NCI-H1092 treated with DMSO at 0.1 percent for 48 hours (cell line): ENCODE results near the gene C1QTNF6.

Experiments used
- DNase-seq: peaks from one replicate; lab custom pipeline; 2025; lab: John Stamatoyannopoulos, UW

Gene C1QTNF6

DNA sequence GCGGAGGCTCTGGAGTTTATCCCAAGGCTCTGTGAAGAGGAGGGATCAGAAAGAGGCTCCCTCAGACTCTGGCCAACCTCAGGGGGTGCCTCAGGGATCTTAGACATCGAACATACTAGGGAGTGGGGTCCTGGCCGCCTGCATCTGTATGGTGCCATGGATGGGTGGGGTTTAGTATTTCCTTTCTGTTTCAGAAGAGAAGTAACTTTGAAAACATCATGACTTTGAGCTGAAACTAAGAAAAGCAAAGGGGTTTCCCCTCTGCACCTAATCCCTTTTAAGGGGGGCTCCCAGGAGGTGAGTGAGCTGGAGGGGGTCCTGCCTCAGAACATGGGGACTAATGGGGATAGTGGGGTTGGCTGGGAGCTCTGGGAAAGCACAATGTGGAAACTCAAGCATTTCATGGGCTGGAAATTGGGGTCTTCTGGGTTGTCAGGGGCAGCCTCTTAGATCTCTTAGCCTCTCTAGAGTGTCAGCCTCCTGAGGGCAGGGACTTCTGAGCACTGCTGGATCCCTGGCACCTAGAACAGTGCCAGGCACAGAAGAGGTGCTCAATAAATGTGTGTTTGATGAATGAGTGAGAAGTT is 36.0 kb upstream of the C1QTNF6 start:
- DNase-seq, result no peak

DNA sequence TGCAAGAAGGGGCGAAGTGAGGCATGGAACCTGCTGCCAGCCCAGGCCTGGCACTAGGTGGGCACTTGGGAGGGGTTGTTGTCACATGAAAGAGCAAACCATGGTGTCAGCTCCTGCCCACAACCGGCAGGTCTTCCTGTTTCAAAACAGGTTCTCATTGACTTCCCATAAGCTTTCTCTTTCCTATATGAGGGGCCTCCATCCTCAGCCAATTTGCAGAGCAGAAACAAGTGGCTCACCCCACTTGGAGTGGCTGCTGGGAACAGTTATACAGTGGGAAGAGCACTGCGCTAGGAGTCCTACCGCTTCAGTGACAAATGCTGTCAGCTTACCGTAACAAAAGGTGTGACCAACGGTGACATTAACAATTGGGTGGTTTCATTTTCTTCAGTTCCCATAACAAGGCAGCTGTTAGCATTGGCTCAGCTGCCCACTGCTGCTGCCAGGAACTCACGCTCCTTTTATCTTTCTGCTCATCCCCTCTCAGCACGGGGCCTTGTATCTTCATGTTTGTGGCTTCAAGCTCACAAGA is 34.5 kb upstream of the C1QTNF6 start:
- DNase-seq, result no peak

DNA sequence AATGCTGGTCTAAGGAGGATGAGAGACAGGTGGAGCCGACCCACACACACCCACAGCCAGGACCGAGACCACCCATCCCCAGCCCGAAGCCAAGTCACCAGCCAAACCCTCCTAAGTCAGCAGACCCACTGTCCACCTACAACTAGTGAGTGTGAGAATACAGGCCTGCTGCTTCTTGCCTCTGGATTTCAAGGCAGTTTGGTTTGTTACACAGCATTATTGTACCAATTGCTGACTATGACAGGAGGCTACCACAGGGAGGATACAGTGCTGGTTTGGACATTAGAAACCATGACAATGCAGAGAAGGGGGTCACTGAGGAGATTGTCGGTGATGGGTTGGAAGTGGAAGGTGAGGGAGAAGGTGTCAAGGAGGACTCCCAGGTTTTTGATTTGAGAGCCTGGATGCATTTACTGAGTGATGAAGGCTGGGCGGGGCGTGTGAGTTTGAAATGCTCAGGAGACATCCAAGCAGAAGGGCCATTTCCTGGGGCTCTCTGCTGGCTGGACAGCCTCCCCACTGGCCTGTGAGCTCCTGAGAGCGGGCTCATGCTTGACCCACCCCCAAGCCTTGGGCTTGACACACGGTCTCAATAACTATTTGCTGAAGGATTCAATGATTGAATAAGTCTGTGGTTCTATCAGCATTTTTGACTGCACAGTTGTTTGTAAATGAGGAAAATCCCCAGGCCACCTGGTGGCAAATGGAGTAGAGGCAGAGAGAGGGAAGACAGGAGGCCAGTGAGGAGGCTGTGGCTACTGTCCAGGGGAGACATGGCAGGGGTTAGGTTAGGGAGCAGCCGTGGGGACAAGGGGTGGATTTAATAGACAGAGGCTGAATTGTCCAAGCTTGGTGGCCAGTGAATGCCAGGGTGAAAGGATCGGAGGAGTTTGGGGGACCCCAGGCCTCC is 33.6 kb upstream of the C1QTNF6 start:
- DNase-seq, result no peak

DNA sequence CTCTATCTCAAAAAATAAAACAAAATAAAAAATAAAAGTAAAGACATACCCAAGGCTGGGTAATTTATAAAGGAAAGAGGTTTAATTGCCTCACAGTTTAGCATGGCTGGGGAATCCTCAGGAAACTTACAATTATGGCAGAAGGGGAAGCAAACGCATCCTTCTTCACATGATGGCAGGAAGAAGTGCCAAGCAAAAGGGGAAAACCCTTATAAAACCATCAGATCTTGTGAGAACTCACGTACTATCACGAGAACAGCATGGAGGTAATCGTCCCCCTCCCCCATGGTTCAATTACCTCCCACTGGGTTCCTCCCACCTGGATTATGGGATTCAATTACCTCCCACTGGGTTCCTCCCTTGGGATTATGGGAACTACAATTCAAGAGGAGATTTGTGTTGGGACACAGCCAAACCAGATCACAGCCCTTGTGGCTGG is 32.5 kb upstream of the C1QTNF6 start:
- DNase-seq, result no peak

DNA sequence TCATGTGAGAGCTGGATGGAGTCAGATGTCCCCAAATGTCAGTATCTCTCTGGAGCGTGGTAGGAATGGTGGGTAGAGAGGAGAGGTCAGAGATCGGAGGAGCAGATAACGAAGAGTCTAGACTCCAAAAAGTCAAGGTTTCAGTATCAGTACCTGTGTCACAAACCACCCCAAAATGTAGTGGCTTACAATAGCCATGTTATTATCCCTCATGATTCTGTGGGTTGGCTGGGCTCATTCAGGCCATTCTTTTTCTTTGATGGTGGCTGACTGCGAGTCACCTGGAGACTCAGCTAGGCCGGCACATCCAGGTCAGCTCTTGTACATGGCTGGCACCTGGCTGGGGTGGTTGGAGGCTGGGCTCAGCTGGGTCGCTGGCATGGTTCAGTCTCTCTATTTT is 31.5 kb upstream of the C1QTNF6 start:
- DNase-seq, result no peak

DNA sequence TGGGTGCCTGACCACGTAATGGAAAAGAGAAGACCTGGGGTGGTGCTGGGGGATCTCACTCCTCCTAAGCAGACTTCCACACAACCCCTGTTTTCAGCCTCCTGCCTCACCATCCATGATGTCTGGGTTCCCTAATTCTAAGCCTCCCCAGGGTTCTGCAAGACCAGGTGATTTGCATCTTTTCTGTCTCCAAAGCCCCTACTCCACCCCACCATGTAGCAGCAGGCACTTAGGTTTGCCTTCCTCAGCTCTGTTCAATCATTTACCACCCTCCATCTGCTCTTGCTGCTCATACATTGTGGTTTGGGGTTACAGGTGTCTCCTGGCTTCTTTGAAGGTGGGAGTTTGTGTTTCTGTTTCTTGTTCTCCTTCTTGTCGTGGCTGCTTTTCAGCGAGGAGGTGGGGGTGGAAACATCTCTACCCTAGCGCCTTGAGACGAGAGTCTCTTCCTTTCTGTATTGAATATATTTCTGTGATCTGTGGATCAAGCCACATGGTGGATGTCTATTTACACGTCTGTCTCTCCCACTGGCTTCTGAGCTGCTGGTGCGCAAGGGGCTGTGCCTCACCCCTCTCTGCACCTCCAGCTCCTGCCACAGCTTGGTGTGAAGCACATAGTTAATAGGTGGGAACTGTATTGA is 30.8 kb upstream of the C1QTNF6 start:
- no peak for DNase-seq

DNA sequence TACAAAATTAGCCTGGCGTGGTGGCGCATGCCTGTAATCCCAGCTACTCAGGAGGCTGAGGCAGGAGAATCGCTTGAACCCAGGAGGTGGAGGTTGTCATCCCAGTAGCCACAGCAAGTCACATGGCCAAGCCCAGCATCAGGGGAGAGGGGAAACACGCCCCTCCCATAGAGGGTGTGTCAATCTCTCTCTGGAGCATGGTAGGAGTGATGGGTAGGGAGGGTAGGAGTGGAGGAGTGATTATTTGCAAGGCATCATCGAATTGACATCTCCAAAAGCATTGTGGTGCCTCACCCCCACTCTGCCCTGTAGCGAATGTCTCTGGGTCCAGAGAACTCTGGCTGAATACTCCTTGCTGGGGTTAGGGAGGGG is 30.3 kb upstream of the C1QTNF6 start:
- no peak for DNase-seq

DNA sequence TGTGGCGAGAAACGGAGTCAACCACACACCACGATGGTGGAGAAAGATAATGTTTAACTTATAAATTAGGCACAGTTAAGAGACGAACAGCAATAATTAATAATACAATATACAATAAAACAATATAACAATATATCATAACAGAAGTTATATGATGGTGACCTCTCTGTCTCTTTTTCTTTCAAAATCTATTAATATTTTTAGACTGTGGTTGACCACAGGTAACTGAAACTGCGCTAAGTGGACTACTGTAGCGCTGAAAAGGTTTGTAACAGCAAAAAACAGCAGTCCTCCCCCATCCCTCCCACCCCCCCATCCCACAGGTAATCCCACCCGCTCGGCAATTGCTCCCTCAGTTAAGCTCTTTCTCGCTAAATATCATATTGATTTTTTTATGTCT is 27.8 kb upstream of the C1QTNF6 start:
- DNase-seq, result no peak

DNA sequence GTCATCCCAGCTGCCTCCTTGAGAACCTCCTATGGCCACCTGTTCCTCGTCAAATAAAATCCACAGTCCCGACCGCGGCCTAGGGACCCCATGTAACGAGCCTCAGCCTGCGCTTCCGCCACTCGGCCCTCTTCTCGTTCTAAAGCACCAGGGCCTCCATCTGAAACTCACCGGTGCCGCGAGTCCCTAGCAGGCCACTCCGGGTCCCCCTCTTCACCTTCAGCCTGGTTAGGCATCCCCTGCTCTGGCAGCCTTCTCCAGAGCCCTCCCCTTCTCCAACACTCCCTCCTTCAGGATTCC is 26.6 kb upstream of the C1QTNF6 start:
- DNase-seq, result no peak

DNA sequence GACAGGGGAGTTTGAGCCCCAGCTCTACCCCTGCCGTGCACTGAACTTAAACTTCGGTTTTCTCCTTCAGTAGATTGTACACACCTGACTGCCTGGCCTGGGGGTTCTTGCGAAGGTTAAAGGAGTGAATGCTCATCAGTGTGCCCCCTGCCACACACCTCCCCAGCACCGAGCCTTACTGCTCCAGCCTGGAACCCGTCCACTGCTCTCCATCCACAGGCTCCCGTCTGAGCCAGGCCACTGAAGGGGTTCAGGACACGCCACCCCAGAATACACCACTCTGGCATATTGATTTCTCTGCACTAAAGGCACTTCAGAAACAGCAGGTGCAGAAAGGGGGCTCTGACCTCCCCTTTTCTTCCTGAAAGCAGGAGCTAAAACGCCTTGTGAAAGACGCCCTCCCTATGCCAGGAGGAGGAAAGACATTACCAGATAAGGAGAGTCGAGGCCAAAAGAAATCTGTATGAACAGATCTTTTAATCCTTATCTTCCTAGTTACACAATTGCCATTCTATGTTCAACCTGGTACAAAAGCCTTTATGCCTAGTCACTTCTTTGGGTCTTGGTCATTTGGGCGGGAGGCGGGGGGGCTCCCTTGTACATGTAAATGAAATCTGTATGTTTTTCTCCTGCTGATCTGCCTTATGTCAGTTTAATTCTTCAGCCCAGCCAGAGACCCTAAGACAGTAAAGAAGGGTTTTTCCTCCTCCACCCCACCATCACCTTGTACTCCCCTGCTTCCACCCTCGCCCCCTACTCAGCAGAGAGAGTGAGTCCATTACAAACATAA is 26.1 kb upstream of the C1QTNF6 start:
- no peak for DNase-seq

DNA sequence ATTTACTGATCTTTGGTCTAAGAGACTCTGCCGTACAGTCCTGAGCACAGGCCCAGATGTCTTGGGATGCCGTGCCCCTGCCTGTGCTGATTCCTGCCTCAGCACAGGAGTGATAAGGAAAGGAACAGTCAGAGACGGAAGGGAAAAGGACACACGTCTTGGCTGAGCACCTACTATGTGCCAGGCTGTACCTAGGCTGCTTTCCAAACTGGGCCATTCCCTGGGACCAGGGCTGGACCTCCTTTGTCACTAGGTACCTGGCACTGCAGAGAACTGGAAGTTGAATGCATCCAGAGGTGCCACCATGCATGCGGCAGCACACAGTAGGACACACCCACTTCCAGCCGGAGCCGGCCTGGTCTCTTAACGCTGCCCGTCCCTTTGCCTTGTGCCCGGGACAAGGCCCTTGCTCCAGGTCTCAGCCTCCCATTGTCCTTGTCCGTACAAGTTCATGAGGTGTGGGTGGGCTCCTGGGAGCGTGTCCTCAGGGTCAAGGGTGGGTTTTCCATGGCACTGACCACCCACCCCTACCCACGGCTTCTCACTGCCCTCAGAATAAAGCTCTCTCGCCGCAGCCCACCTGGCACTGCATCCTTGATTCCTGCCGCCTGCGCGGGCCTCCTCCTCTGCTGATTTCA is 25.3 kb upstream of the C1QTNF6 start:
- DNase-seq, result no peak

DNA sequence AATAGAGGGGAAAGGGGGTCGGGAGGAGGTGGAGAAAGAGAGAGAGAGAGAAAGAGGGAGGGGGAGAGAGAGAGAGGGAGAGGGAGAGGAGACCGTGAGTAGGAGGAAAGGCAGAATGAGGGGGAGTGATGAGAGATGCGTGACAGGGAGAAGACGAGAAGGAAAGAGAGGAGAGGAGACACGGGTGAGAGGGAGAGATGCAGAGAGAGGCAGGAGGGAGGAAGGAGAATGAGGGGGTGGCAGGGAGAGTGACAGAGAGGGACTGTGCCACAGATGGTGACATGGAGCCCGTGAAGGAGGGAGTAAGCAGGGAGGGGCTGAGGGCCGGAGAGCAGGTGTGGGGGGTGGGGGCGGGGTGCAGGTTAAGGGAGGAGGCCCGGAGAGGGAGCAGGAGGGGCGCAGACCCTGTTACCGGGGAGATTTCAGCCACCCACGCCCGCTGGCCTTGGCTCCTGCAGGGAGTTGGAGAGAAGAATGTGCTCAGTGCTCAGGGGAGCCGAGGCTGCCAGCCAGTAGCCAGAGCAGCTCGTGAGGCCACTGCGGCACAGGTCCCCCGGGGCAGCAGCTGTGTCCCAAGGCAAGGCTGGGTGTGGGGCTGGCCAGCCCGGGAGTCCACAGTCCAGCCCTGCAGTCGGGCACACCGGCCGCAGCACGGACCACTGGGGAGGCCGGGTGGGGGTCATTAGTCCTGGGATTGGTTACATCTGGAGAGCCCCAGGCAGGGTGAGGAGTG is 24.3 kb upstream of the C1QTNF6 start, which contains the start of gene SSTR3:
Gene SSTR3 (minus strand): TSS at position 304 of the 733 bp plus-strand sequence. CDS start 4,674 bp downstream, outside the sequence.
- DNase-seq, result peak; percentile 16

DNA sequence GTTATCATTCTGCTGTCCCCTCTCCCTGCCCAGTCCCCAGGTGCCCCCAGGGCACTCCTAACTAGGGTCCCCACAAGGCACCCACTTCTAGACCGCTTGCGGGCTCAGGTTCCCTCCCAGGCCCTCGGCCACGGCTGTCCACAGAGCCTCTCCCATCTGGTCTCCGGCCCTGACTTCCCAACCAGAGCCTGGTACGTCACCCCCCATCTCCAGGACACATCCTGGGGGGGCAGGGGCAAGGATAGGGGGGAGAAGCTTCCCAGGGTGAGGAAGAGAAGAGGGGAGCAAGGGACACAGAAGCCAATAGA is 23.8 kb upstream of the C1QTNF6 start:
- DNase-seq, result no peak

DNA sequence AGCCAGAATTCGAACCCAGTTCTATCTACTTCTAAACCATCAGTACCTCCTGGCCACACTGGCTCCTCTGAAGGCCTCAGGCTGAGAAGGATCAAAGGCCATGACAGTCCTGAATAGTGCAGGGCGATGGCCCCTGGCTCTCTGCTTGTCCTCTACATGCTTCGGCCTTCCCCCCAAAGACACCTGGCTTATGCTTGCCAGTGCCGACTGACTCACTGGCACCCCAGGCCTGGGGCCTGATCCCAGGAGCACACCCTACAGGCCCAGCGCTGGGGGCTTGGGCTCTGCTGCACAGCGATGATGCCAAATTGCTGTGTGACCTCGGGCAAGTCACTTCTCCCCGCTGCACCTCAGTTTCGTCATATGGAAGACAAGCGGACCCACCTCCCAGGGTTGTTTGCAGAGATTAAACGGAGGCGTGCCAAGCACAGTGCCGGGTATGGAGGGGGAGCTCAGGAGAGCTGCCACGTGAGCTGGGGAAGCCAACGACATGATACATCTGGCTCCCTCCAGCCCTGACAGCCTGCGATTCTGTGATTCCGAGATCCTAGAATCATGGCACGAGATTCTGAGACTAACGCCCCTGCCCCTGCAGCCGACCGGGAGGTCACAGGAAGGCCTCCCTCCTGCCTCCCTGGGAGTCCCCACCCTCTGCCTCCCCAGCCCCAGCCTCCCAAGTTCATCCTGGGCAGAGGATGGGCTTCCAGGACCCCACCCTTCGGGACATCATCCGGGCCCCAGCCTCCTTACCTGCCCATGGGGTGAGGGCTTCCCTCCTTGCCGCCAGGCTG is 23.2 kb upstream of the C1QTNF6 start:
- no peak for DNase-seq

DNA sequence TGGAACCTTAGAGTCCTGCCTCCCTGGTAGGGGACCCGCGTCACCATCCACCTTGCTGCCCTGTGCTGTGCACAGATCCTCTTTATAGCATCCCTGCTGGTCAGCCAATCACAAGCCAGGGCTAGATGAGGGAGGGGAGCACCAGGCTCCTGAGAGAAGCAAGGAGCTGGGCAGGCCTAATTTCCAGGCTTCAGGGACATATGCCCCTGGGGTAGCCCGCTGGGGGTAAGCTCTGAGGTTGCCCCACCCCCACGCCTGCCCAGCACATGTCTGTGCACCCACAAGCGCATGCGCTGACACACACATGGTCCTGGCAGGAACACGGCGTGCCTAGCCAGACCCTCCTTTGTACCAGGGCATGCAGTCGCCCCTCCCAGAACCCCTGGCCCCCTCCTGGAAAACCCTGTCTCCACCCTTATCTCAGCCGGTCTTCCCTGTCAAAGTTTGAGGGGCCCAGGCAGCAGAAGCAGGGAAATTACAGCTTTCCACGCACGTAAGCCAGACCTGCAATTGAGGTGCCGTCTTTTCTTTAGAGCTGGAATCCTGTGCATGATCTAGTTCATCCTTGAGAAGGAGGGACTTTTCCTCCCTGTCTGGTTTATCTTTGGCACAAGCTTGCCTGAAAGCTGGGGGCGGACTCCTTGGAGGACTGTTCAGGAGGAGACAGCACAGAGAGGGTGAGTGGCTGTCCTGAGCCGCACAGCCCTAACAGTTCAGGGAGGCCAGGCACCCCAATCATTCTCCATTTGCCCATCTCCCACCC is 22.2 kb upstream of the C1QTNF6 start:
- no peak for DNase-seq

DNA sequence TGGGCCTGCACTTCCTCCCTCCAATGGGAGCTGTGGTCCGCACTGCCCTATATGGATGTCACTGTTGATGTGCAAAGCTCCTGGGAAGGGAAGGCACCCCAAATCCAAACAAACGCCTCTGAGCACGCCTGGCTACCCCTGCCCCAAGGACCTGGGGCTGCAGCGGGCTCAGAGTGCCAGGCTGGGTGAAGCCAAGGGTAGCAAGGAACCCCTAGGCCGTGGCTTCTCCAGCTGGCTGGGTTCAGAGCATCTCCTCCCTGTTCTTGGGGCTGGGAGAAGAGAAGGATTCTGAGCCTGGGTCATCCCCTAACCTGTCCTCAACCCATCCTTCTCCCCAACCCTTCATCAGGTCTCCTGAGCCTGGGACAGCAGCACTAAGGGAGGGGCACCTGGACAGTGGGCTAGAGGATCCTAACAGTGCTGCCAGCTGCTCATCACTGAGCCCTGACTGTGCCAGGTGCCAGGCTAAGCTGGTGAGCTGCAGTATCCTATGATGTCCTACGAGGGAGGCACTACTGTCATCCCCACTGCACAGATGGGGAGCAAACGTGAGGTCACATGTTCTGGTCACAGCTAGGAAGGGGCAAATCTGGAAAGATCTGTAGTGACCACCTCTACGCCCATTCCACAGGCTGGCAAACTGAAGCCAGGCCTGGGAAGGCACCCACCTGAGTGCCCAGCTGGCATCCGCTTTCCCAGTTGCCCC is 21.2 kb upstream of the C1QTNF6 start:
- no peak for DNase-seq

DNA sequence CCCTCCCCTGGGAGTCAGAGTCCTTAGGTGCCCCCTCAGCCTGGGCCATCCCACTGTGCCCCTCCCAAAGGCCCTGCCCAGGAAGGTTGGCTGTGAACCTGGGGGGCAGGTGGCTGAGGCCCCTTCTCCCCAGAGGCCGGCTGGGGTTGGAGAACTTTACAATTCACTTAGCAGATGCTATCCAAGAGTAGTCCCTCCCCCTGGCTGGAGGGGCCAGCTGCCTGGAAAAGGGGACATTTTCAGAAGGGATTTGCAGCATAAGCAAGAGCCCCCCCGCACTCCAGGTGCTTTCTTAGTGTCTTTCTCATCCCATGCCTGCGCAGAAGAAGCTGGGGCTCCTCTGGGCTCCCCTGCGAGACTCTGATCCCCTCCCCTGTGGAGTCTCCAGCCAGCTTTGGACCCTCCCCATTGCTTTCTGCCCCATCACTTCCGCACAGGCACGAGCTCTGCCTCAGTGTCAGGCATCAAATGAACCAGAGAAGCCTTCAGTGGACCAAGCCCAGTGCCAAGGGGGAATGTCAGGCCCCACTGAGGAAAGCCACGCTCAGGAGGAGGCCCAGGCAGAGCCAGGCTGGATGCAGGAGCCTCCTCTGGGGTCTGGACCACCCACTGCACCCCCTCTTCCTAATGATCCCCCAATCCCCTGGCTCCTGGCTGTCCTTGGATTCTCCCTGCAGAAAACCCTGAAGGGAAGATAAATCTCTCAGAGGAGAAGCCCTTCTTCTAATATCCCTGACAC is 20.5 kb upstream of the C1QTNF6 start:
- no peak for DNase-seq

DNA sequence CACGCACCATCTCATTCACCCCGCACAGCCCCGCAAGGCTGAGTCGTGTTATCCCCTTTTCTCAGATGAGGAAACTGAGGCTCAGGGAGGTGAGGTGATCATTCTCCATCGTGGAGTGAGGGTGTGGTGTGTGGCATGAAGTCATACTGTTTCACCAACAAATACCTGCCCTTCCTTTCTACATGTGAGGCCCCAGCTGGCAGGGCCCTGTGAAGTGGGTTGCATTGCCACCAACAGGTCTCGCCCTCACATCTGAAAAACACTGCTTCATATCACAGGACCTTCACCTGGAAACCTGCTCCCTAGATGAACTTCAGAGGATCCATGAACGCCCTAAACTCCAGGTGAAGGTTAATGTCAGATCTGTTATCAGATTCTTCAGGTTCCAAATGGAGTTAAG is 19.9 kb upstream of the C1QTNF6 start:
- DNase-seq, result no peak
